Measurements from ENCODE around the gene CRLF2. TPM values are rescaled to one million over a fixed set of nuclear protein-coding genes. Genes with fewer than 3 reads are reported as not detected.
A peak's percentile ranks its signal among the peaks of the same experiment; 100 is the strongest.
"Not testable (repeated sequence)": the region's sequence is repeated elsewhere in the genome, so short reads cannot be mapped to it uniquely, and the experiment has no call there.

Gene CRLF2
- polyA plus RNA-seq, 3 donors = 0.11 to 0.17 TPM; not detected in 1

DNA sequence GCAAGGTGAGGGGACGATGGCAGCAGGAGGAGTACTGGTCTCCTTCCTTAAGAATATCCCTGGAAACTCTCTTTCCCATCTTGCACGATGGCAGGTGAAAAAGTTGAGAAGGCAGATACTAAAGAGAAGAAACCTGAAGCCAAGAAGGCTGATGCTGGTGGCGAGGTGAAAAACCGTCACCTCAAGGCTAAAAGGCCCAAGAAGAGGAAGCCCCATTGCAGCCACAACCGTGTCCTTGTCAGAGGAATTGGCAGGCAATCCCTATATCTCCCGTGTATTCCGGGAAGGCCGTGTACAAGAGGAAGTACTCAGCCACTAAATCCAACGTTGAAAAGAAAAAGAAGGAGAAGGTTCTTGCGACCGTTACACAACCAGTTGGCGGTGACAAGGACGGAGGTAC lies 40.0 kb downstream of the CRLF2 start:
- Histone ChIP-seq H3K27me3 (ENCODE audit: control insufficient read depth in 2 of 2, insufficient read depth in 2 of 2, low read length in 2 of 2) (no peaks in the 10 kb centered on the region), H3K9me3 (replicated peaks in 1 of 2; ENCODE audit: control insufficient read depth in 1 of 2, insufficient read depth in 1 of 2, low read length in 2 of 2) (no peaks in the 10 kb centered on the region), H3K9ac (ENCODE audit: insufficient read depth, low read length, poor library complexity, severe bottlenecking) (no peak overlapping the region), H4K20me1 (ENCODE audit: insufficient read depth, low read length) (no peaks in the 10 kb centered on the region), H3K36me3 (replicated peaks in 1 of 2; ENCODE audit: control insufficient read depth in 1 of 2, insufficient read depth in 2 of 2, low read length in 2 of 2) (no peaks in the 10 kb centered on the region), H3K79me2 (ENCODE audit: insufficient read depth, low read length) (no peaks in the 10 kb centered on the region), H2AFZ (ENCODE audit: insufficient read depth, low read depth, low read length, poor library complexity, severe bottlenecking) (no peak overlapping the region), H3K4me3 (replicated peaks in 1 of 3; ENCODE audit: low read depth in 2 of 3, low read length in 3 of 3) (no peak overlapping the region), H3K4me1 (ENCODE audit: control insufficient read depth in 1 of 2, insufficient read depth in 2 of 2, low read length in 2 of 2) (no peaks in the 10 kb centered on the region), H3K4me2 (replicated peaks; ENCODE audit: extremely low read depth, low read length, poor library complexity, severe bottlenecking) (no peak overlapping the region), H3K27ac (ENCODE audit: low read depth in 1 of 2, low read length in 2 of 2) (no peak overlapping the region)
- H3K4me3 Mint-ChIP-seq = no peak overlapping the region
- H3K4me1 Mint-ChIP-seq = peaks cover 3% of the 10 kb centered on the region
- no peak for DNase-seq
- peaks cover 0 to 2% (median 0%) of the 10 kb centered on the region in 7 donors for H3K9me3 Mint-ChIP-seq
- H3K27ac Mint-ChIP-seq = peak overlapping the region in 1 of 7 donors; percentile 44
- peaks cover 0 to 5% (median 3%) of the 10 kb centered on the region in 3 donors for H3K27me3 Mint-ChIP-seq (ENCODE audit: low read depth in 3 of 3)
- H3K36me3 Mint-ChIP-seq = no peaks in the 10 kb centered on the region
- intact Hi-C loops (cut with micrococcal nuclease) = no loop called here
- 23% methylated on average over 7 of the region's 13 CpGs for WGBS (ENCODE audit: insufficient coverage)
- TF ChIP-seq, protein P1, sequence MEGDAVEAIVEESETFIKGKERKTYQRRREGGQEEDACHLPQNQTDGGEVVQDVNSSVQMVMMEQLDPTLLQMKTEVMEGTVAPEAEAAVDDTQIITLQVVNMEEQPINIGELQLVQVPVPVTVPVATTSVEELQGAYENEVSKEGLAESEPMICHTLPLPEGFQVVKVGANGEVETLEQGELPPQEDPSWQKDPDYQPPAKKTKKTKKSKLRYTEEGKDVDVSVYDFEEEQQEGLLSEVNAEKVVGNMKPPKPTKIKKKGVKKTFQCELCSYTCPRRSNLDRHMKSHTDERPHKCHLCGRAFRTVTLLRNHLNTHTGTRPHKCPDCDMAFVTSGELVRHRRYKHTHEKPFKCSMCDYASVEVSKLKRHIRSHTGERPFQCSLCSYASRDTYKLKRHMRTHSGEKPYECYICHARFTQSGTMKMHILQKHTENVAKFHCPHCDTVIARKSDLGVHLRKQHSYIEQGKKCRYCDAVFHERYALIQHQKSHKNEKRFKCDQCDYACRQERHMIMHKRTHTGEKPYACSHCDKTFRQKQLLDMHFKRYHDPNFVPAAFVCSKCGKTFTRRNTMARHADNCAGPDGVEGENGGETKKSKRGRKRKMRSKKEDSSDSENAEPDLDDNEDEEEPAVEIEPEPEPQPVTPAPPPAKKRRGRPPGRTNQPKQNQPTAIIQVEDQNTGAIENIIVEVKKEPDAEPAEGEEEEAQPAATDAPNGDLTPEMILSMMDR (IDR thresholded peaks at IDR 0.05) = no peak

DNA sequence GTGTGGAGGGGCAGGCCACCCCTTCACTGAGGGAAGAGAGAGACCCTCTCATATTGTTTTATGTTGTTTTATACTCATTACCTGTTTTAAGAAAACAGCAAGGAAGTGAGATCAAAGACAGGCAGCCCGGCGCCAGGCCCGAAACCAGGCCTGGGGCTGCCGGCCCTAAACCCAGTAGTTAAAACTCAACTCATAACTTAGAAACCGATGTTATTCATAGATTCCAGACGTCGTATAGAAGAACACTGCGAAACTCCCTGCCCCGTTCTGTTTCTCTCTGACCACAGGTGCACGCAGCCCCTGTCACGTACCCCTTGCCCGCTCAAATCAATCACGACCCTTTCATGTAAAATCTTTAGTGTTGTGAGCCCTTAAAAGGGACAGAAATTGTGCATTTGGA lies 40.5 kb downstream of the CRLF2 start:
- H3K4me1 ChIP-seq (ENCODE audit: control insufficient read depth in 1 of 2, insufficient read depth in 2 of 2, low read length in 2 of 2); H3K27me3 ChIP-seq (ENCODE audit: control insufficient read depth in 2 of 2, insufficient read depth in 2 of 2, low read length in 2 of 2); H3K79me2 ChIP-seq (ENCODE audit: insufficient read depth, low read length); H3K27ac ChIP-seq (ENCODE audit: low read depth in 1 of 2, low read length in 2 of 2); H3K36me3 Mint-ChIP-seq; H4K20me1 ChIP-seq (ENCODE audit: insufficient read depth, low read length); H3K9ac ChIP-seq (ENCODE audit: insufficient read depth, low read length, poor library complexity, severe bottlenecking); H3K27ac Mint-ChIP-seq; H2AFZ ChIP-seq (ENCODE audit: insufficient read depth, low read depth, low read length, poor library complexity, severe bottlenecking); intact Hi-C loops (cut with micrococcal nuclease); H3K4me3 Mint-ChIP-seq; H3K36me3 ChIP-seq (replicated peaks in 1 of 2; ENCODE audit: control insufficient read depth in 1 of 2, insufficient read depth in 2 of 2, low read length in 2 of 2); DNase-seq; H3K4me2 ChIP-seq (replicated peaks; ENCODE audit: extremely low read depth, low read length, poor library complexity, severe bottlenecking); H3K9me3 Mint-ChIP-seq; H3K4me3 ChIP-seq (replicated peaks in 1 of 3; ENCODE audit: low read depth in 2 of 3, low read length in 3 of 3); H3K27me3 Mint-ChIP-seq (ENCODE audit: low read depth in 3 of 3); H3K4me1 Mint-ChIP-seq; H3K9me3 ChIP-seq (replicated peaks in 1 of 2; ENCODE audit: control insufficient read depth in 1 of 2, insufficient read depth in 1 of 2, low read length in 2 of 2): not testable (repeated sequence)
- WGBS (ENCODE audit: insufficient coverage) = 96% methylated on average over 9 of the region's 13 CpGs
